Cardiac muscle cell (in vitro differentiated cells and primary cell): Measurements from ENCODE around the gene FKBP11. TPM values are rescaled to one million over a fixed set of nuclear protein-coding genes. Genes with fewer than 3 reads are reported as not detected.
"Not testable (repeated sequence)": the region's sequence is repeated elsewhere in the genome, so short reads cannot be mapped to it uniquely, and the experiment has no call there.

Source experiments
- DNase-seq, 2 donors: peaks; one replicate each; pipeline versions ENCODE4 v3.0.0 to v3.0.0-alpha.2; 2010 to 2017; ENCODE audit warnings: low read depth in 1 of 2, low spot score in 1 of 2
- H3K27ac ChIP-seq: fragments of 200-600 bp; sonication (generic); 2 replicates; pipeline ENCODE4 v1.5.1; 2016
- H3K27me3 ChIP-seq: fragments of 200-600 bp; sonication (generic); 2 replicates; pipeline ENCODE4 v1.6.0; 2016; ENCODE audit warnings: control low read depth
- H3K36me3 ChIP-seq: fragments of 200-600 bp; sonication (generic); 2 replicates; pipeline ENCODE4 v1.5.1; 2016; ENCODE audit warnings: control low read depth
- H3K4me1 ChIP-seq: fragments of 200-600 bp; sonication (generic); 2 replicates; pipeline ENCODE4 v1.8.1; 2017; ENCODE audit warnings: low read depth, mild to moderate bottlenecking, mixed run types
- H3K4me3 ChIP-seq: fragments of 200-600 bp; sonication (generic); 2 replicates; pipeline ENCODE4 v1.5.1; 2016; ENCODE audit warnings: mild to moderate bottlenecking
- H3K9me3 ChIP-seq: fragments of 200-600 bp; sonication (generic); 2 replicates; pipeline ENCODE4 v1.5.1; 2017; ENCODE audit warnings: low read depth, mild to moderate bottlenecking, control low read depth
- polyA plus RNA-seq: library from polyadenylated mRNA; unstranded; fragments of >200 nt; fragmentation: Nextera tagmentation; extraction: Ambion mirVana; gene quantifications from 2 replicates; pipeline ENCODE4 v1.2.1, GENCODE V29; 2016
- total RNA-seq: library from RNA; depleted of rRNA; stranded (reverse); fragments of >200 nt; gene quantifications from 2 replicates; pipeline ENCODE4 v1.2.3, GENCODE V29; 2016
- TF ChIP-seq, protein P1 (sequence below): IDR thresholded peaks from 2 replicates; pipeline ENCODE4 v1.5.1; 2012; ENCODE audit warnings: low read depth, mild to moderate bottlenecking, low read length

Gene FKBP11
- total and polyA plus RNA-seq, 2 experiments from 2014 or later: 8.9 to 11.9 TPM

DNA sequence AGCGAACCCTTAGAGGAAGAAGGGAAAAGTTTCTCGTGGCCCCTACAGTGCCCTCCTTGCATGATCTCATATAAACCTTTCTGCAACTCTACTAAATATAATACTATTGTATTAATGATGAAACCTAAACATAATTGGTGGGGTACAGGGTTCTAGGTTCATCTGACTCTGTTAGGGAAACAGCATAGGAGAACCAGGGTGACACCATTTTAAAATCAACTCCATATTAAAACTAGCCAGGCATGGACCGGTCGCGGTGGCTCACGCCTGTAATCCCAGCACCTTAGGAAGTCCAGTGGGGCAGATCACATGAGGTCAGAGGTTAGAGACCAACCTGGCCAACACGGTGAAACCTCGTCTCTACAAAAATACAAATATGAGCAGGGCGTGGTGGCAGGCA, 44.6 kb downstream of the FKBP11 start:
- Histone ChIP-seq H3K4me1 (peaks cover 17% of the 10 kb centered on the region), H3K36me3 (no peaks in the 10 kb centered on the region), H3K9me3 (no peaks in the 10 kb centered on the region), H3K27ac (no peak overlapping the region), H3K27me3 (no peaks in the 10 kb centered on the region), H3K4me3 (no peak overlapping the region)
- TF ChIP-seq, protein P1, sequence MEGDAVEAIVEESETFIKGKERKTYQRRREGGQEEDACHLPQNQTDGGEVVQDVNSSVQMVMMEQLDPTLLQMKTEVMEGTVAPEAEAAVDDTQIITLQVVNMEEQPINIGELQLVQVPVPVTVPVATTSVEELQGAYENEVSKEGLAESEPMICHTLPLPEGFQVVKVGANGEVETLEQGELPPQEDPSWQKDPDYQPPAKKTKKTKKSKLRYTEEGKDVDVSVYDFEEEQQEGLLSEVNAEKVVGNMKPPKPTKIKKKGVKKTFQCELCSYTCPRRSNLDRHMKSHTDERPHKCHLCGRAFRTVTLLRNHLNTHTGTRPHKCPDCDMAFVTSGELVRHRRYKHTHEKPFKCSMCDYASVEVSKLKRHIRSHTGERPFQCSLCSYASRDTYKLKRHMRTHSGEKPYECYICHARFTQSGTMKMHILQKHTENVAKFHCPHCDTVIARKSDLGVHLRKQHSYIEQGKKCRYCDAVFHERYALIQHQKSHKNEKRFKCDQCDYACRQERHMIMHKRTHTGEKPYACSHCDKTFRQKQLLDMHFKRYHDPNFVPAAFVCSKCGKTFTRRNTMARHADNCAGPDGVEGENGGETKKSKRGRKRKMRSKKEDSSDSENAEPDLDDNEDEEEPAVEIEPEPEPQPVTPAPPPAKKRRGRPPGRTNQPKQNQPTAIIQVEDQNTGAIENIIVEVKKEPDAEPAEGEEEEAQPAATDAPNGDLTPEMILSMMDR: no peak
- DNase-seq: no peak

DNA sequence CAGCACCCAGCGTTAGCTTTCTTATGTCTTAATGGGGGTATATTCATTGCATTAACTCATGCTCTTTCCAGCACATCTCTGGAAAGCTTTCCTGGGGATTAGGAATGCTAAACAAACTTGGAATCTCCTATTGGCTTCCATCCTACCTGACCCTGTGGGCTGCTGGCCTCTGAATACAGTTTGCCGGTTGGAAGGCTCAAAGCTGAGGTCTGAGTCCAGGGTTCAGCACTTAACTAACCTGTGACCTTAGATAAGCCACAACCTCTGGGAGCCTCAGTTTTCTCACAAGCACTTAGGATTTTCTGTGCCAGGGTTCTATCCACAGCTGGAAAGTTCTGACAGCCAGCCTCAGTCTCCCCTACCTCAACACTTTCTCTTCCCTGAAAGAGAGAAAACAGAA, 46.7 kb downstream of the FKBP11 start:
- no peak overlapping the region for H3K27ac ChIP-seq
- TF ChIP-seq, protein P1: no peak
- no peaks in the 10 kb centered on the region for H3K27me3 ChIP-seq
- no peak overlapping the region for H3K4me3 ChIP-seq
- no peaks in the 10 kb centered on the region for H3K9me3 ChIP-seq
- peaks cover 17% of the 10 kb centered on the region for H3K4me1 ChIP-seq
- H3K36me3 ChIP-seq: no peaks in the 10 kb centered on the region
- DNase-seq: no peak

DNA sequence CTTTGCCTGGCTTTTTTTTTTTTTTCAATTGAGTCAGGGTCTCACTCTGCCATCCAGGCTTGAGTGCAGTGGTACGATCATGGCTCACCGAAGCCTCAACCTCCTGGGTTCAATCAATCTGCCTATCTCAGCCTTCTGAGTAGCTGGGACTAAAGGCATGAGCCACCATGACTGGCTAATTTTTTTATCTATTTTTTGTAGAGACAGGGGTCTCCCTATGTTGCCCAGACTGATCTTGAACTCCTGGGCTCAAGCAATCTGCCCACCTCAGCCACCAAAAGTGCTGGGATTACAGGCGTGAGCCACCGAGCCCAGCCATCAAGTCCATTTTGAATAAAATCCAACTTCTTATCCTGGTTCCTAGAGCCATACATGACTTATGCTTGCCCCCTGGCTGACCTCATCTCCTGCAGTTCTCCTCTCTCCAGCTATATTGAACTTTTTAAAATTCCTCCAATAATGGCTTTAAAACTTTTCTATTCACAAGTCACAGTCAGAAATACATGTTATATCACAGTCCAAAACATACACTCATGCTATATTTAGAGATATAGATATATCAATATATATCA, 49.3 kb downstream of the FKBP11 start:
- Histone ChIP-seq H3K4me1 (no peaks in the 10 kb centered on the region), H3K27me3 (no peaks in the 10 kb centered on the region), H3K4me3 (no peak overlapping the region), H3K9me3 (no peaks in the 10 kb centered on the region), H3K36me3 (no peaks in the 10 kb centered on the region), H3K27ac (no peak overlapping the region)
- TF ChIP-seq, protein P1: no peak
- no peak for DNase-seq

DNA sequence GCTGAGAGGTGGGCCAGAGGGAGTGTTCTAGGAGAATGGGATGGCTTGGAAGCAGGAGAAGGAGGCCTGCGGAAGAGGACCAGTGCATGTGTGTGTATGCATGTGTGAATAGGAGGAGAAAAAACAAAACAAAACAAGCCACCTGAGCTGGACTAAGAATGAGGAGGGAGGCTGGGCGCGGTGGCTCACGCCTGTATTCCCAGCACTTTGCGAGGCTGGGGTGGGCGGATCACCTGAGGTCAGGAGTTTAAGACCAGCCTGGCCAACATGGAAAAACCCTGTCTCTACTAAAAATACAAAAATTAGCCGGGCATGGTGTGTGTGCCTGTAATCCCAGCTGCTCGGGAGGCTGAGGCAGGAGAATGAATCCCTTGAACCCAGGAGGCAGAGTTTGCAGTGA, 51.8 kb downstream of the FKBP11 start:
- not testable (repeated sequence) for DNase-seq, H3K4me3 ChIP-seq, H3K27me3 ChIP-seq, H3K27ac ChIP-seq, H3K36me3 ChIP-seq, H3K4me1 ChIP-seq, H3K9me3 ChIP-seq

DNA sequence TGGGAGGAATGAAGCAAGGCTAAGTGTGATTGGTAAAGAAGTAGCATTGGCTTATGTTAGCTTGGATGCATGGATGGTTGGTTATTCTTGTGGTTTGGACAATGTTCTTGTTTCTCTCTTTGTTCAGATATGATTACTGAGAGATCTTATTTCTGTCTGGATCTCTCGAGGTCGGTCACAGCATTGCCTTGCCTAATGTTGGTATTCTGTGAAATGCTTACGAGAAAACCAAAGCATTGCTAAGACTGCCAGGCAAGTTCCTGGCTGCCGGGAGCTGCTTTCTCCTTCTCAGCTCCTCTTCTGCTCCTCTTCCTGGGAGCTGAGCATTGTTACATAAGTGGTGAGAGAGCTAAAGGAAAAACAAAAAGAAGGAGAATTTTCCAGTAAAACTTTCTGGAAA, 52.2 kb downstream of the FKBP11 start:
- no peaks in the 10 kb centered on the region for H3K9me3 ChIP-seq
- H3K4me3 ChIP-seq: no peak overlapping the region
- H3K27me3 ChIP-seq: no peaks in the 10 kb centered on the region
- no peak overlapping the region for H3K27ac ChIP-seq
- peak in 1 of 2 donors; percentile 42 for DNase-seq
- TF ChIP-seq, protein P1: no peak
- no peaks in the 10 kb centered on the region for H3K36me3 ChIP-seq
- H3K4me1 ChIP-seq: no peaks in the 10 kb centered on the region

Other genes starting within 250 kb of the FKBP11 start
- 40.8 and 51.5 TPM in 2 replicates for gene KANSL2, start 243.3 kb downstream of the FKBP11 start, total RNA-seq
- 34.5 and 52.6 TPM in 2 replicates for gene KANSL2, start 243.3 kb downstream of the FKBP11 start, polyA plus RNA-seq
- 17.6 and 20.4 TPM in 2 replicates for gene CCNT1, start 208.8 kb downstream of the FKBP11 start, total RNA-seq
- gene CCNT1, start 208.8 kb downstream of the FKBP11 start, polyA plus RNA-seq: 6.3 and 9.9 TPM in 2 replicates
- 51.1 and 60.1 TPM in 2 replicates for gene ADCY6, start 136.4 kb downstream of the FKBP11 start, total RNA-seq
- gene ADCY6, start 136.4 kb downstream of the FKBP11 start, polyA plus RNA-seq: 38.1 and 50.3 TPM in 2 replicates
- gene CACNB3, start 107.0 kb downstream of the FKBP11 start, total RNA-seq: 19.2 and 21.9 TPM in 2 replicates
- gene CACNB3, start 107.0 kb downstream of the FKBP11 start, polyA plus RNA-seq: 20.0 and 23.6 TPM in 2 replicates
- 66.3 and 89.5 TPM in 2 replicates for gene DDX23, start 73.3 kb downstream of the FKBP11 start, total RNA-seq
- 35.3 and 49.0 TPM in 2 replicates for gene DDX23, start 73.3 kb downstream of the FKBP11 start, polyA plus RNA-seq
- 2.1 and 2.9 TPM in 2 replicates for gene RND1, start 59.6 kb downstream of the FKBP11 start, total RNA-seq
- gene RND1, start 59.6 kb downstream of the FKBP11 start, polyA plus RNA-seq: 3.5 and 7.2 TPM in 2 replicates
- 106 and 115 TPM in 2 replicates for gene ARF3, start 32.0 kb upstream of the FKBP11 start, total RNA-seq
- gene ARF3, start 32.0 kb upstream of the FKBP11 start, polyA plus RNA-seq: 102 and 120 TPM in 2 replicates
- 0.36 and 0.53 TPM in 2 replicates for gene WNT10B, start 46.2 kb upstream of the FKBP11 start, total RNA-seq
- gene WNT10B, start 46.2 kb upstream of the FKBP11 start, polyA plus RNA-seq: 0.45 TPM in 1 of 2 replicates, not detected in the other
- gene WNT1, start 52.8 kb upstream of the FKBP11 start, total RNA-seq: not detected in 2 replicates
- gene WNT1, start 52.8 kb upstream of the FKBP11 start, polyA plus RNA-seq: not detected in 2 replicates
- 4.4 and 5.4 TPM in 2 replicates for gene DDN, start 73.9 kb upstream of the FKBP11 start, total RNA-seq
- 2.1 and 3.0 TPM in 2 replicates for gene DDN, start 73.9 kb upstream of the FKBP11 start, polyA plus RNA-seq
- 40.8 and 41.0 TPM in 2 replicates for gene PRKAG1, start 93.3 kb upstream of the FKBP11 start, total RNA-seq
- gene PRKAG1, start 93.3 kb upstream of the FKBP11 start, polyA plus RNA-seq: 48.1 and 54.5 TPM in 2 replicates
- 28.8 and 41.3 TPM in 2 replicates for gene KMT2D, start 135.3 kb upstream of the FKBP11 start, total RNA-seq
- gene KMT2D, start 135.3 kb upstream of the FKBP11 start, polyA plus RNA-seq: 31.0 and 41.3 TPM in 2 replicates
- gene RHEBL1, start 144.5 kb upstream of the FKBP11 start, total RNA-seq: 0.42 and 1.1 TPM in 2 replicates
- 0.94 and 1.0 TPM in 2 replicates for gene RHEBL1, start 144.5 kb upstream of the FKBP11 start, polyA plus RNA-seq
- gene DHH, start 169.3 kb upstream of the FKBP11 start, total RNA-seq: 0.36 TPM in 1 of 2 replicates, not detected in the other
- gene DHH, start 169.3 kb upstream of the FKBP11 start, polyA plus RNA-seq: not detected in 2 replicates
- 29.8 and 51.3 TPM in 2 replicates for gene LMBR1L, start 185.4 kb upstream of the FKBP11 start, total RNA-seq
- 52.9 and 56.1 TPM in 2 replicates for gene LMBR1L, start 185.4 kb upstream of the FKBP11 start, polyA plus RNA-seq
- gene TUBA1B, start 205.9 kb upstream of the FKBP11 start, total RNA-seq: 1,511 and 2,134 TPM in 2 replicates
- gene TUBA1B, start 205.9 kb upstream of the FKBP11 start, polyA plus RNA-seq: 1,582 and 2,216 TPM in 2 replicates